GM23248 (cell line): ENCODE measurements around the gene ZNF860.

Experiments used
- EZH2 ChIP-seq: fragments of 200-600 bp; sonication (generic); IDR thresholded peaks from 2 replicates; pipeline ENCODE4 v1.6.1; 2018; ENCODE audit warnings: antibody characterized with exemption, mild to moderate bottlenecking; ENCODE audit not compliant: insufficient read depth, poor library complexity, severe bottlenecking
- EZH2phosphoT487 ChIP-seq: fragments of 200-600 bp; sonication (generic); IDR thresholded peaks from 2 replicates; pipeline ENCODE4 v1.6.1; 2018; ENCODE audit warnings: antibody characterized with exemption, moderate library complexity, mild to moderate bottlenecking, low read depth; ENCODE audit not compliant: insufficient read depth

DNA sequence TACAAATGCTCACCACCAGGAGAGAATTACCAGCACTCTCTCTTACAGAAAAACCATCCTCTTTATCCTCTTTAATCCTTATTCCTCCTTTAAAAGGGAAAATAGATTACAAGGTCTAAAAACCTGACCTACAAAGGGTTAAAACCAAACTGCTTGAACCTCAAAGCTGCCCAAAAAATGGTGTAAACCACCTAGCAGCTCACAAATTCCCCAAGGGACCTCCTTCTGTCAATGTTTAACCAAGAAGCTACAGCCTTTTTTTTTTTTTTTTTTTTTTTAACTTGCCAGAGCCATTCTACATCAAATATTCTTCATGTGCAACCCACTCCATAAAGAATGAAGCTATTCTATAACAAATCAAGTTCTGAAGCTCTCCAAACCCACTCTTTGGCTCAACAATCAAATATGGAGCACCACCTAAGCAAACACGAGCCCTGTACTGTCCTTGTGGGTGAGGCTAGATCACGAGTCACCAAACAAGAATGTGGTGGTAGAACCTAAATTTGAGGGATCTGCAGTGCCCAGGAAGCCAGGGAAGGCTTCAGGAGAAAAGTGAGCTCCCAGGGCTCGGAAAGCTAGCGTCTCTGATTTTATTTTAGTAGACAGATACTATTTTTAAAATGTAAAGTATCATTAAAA lies 20.6 kb upstream of the ZNF860 start:
- TF ChIP-seq EZH2 = no peak
- TF ChIP-seq EZH2phosphoT487 = no peak
